ENCODE measurements around the gene TBCD. TPM values are rescaled to one million over a fixed set of nuclear protein-coding genes. Genes with fewer than 3 reads are reported as not detected.

The TBCD gene
- total RNA-seq, 1 experiment from 2014 or later = 129 TPM

DNA sequence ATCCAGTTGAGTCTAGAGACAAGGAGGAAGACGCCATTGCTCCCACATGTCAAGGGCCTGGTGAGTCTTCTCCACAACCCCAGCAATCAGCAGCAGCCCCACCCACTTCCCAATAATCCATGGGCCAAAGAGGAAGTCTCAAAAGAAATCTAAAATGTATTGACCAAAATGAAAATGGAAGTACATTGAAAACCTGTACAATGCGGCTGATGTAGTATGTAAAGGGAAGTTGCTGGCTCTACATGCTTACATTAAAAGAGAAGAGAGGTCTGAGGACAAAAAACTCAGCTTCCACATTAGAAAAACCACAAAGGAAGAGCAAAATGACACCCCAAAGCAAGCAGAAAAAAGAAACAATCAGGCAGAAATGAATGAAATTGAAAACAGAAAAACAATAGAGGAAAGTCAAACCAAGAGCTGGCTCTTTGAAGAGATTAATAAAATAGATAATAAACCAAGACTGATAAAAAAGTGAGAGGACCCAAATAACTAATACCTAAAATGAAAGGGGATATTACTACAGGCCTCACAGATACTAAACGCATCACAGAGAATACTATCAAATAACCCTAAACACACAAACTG is 227.0 kb downstream of the TBCD start:
- Histone ChIP-seq H2AFZ (ENCODE audit: low read length) (no peak overlapping the region), H4K5ac (ENCODE audit: insufficient read length, low read depth, low read length) (no peak overlapping the region), H3K27ac (ENCODE audit: insufficient read length, low read depth, low read length) (no peak overlapping the region), H2BK12ac (ENCODE audit: insufficient read length, low read depth, low read length) (no peak overlapping the region), H3K56ac (ENCODE audit: insufficient read length, low read depth, low read length) (no peak overlapping the region), H2AK5ac (ENCODE audit: insufficient read length, low read length) (no peak overlapping the region), H2BK20ac (ENCODE audit: low read depth, low read length, poor library complexity, severe bottlenecking) (no peak overlapping the region), H3K4me2 (ENCODE audit: insufficient read depth, insufficient read length, low read length) (no peak overlapping the region), H2BK15ac (ENCODE audit: low read depth, low read length) (no peak overlapping the region), H4K91ac (ENCODE audit: insufficient read length, low read depth, low read length) (no peak overlapping the region), H3K4me1 (ENCODE audit: insufficient read depth, low read length) (no peaks in the 10 kb centered on the region), H3K27me3 (ENCODE audit: insufficient read depth, low read length) (no peaks in the 10 kb centered on the region), H2BK120ac (ENCODE audit: low read depth, low read length, poor library complexity, severe bottlenecking) (no peak overlapping the region), H3K18ac (ENCODE audit: insufficient read length, low read depth, low read length) (no peak overlapping the region), H4K8ac (replicated peaks; ENCODE audit: insufficient read length, low read depth, low read length) (no peak overlapping the region), H4K20me1 (ENCODE audit: control insufficient read depth, insufficient read depth, insufficient read length) (no peaks in the 10 kb centered on the region), H3K23ac (ENCODE audit: insufficient read length, low read depth, low read length) (no peak overlapping the region), H3K9ac (ENCODE audit: extremely low read depth, insufficient read length, low read length) (no peak overlapping the region), H3K4ac (ENCODE audit: low read depth, low read length) (no peak overlapping the region), H2BK5ac (ENCODE audit: insufficient read length, low read length) (no peak overlapping the region), H3K79me2 (ENCODE audit: insufficient read depth, low read length) (no peaks in the 10 kb centered on the region), H3K14ac (ENCODE audit: insufficient read depth, low read length) (no peak overlapping the region), H3K9me3 (ENCODE audit: control insufficient read depth, low read depth, low read length) (no peaks in the 10 kb centered on the region), H3T11ph (ENCODE audit: low read length) (no peak overlapping the region), H3K23me2 (ENCODE audit: insufficient read length, low read depth, low read length, poor library complexity, severe bottlenecking) (no peaks in the 10 kb centered on the region), H3K79me1 (ENCODE audit: insufficient read depth, low read depth, low read length, poor library complexity, severe bottlenecking) (no peaks in the 10 kb centered on the region)
- H3K36me3 Mint-ChIP-seq (ENCODE audit: insufficient read depth in 1 of 3, low read depth in 3 of 3) = no peaks in the 10 kb centered on the region; a peak in 1 of 7 replicates
- peaks cover 10 to 14% of the 10 kb centered on the region in 2 experiments for H3K4me1 Mint-ChIP-seq
- H3K27me3 Mint-ChIP-seq (ENCODE audit: low read depth) = no peaks in the 10 kb centered on the region
- H3K9me3 Mint-ChIP-seq = no peaks in the 10 kb centered on the region
- no peak overlapping the region for H3K27ac Mint-ChIP-seq
- TF ChIP-seq, protein P1, sequence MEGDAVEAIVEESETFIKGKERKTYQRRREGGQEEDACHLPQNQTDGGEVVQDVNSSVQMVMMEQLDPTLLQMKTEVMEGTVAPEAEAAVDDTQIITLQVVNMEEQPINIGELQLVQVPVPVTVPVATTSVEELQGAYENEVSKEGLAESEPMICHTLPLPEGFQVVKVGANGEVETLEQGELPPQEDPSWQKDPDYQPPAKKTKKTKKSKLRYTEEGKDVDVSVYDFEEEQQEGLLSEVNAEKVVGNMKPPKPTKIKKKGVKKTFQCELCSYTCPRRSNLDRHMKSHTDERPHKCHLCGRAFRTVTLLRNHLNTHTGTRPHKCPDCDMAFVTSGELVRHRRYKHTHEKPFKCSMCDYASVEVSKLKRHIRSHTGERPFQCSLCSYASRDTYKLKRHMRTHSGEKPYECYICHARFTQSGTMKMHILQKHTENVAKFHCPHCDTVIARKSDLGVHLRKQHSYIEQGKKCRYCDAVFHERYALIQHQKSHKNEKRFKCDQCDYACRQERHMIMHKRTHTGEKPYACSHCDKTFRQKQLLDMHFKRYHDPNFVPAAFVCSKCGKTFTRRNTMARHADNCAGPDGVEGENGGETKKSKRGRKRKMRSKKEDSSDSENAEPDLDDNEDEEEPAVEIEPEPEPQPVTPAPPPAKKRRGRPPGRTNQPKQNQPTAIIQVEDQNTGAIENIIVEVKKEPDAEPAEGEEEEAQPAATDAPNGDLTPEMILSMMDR (conservative IDR thresholded peaks at IDR 0.05) = no peak
- no peak overlapping the region for H3K4me3 Mint-ChIP-seq
- no peak for DNase-seq
- no CpG with 5 or more reads among the region's 3 CpGs for WGBS (ENCODE audit: extremely low coverage, insufficient read length, low lambda C conversion rate)
